B cell (primary cell): ENCODE results near the gene RASGEF1B.

Experiments used
- CTCF ChIP-seq: fragments of 200-600 bp; IDR thresholded peaks from one replicate; pipeline ENCODE4 v1.8.0; 2022; ENCODE audit warnings: antibody characterized with exemption, mild to moderate bottlenecking
- EZH2 ChIP-seq: IDR thresholded peaks from 2 replicates; pipeline ENCODE4 v1.6.1; 2012; ENCODE audit warnings: borderline replicate concordance, low read depth, mild to moderate bottlenecking, moderate library complexity, low read length; ENCODE audit not compliant: insufficient read depth, poor library complexity, severe bottlenecking

DNA sequence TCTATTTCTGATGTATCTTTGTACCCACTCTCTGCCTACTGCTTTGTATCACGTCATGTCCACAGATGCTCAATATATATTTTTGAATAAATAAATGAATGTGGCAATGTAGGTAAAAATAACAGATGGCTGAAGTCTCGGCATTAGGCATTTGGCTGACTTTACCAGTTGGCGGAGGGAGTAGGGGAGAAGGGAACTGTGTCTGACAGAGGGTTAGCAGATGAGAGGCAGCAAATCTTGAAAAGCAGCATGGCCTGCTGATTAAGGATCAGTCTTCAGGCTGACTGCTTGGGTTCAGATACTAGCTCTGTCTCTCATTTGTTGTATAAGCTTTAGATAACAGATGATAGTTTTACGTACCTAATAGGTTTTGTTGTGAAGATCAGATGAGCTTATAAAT, 31.9 kb upstream of the RASGEF1B start:
- TF ChIP-seq CTCF (no peak), EZH2 (no peak)
